ENCODE data around the gene TCF12.

Gene TCF12

GRCh38 chr15:57195326-57195725, 276.9 kb downstream of the TCF12 start:
- no peak overlapping the region for H3K9ac ChIP-seq (ENCODE audit: low read depth, low read length, poor library complexity, severe bottlenecking)
- H3K36me3 ChIP-seq (ENCODE audit: insufficient read depth, low read length): peaks cover 50% of the 10 kb centered on the region; the same call in 1 of the 2 replicates
- no peaks in the 10 kb centered on the region for H3K9me2 ChIP-seq (replicated peaks; ENCODE audit: low read depth, low read length)
- H3K4me1 ChIP-seq (ENCODE audit: insufficient read depth, low read length, poor library complexity, severe bottlenecking): no peaks in the 10 kb centered on the region
- H2AFZ ChIP-seq (ENCODE audit: low read length): no peak overlapping the region
- TF ChIP-seq CTCF (conservative IDR thresholded peaks at IDR 0.05; ENCODE audit: low read length) (no peak), EZH2phosphoT487 (IDR thresholded peaks at IDR 0.05; ENCODE audit: borderline replicate concordance) (no peak)
- H3K79me2 ChIP-seq (ENCODE audit: insufficient read depth, low read length): no peaks in the 10 kb centered on the region
- no peak overlapping the region for H3K4me2 ChIP-seq (ENCODE audit: low read depth, low read length, poor library complexity, severe bottlenecking)
- no peak overlapping the region for H3K4me3 ChIP-seq (ENCODE audit: low read length, poor library complexity, severe bottlenecking)
- H3K9me3 ChIP-seq (ENCODE audit: insufficient read depth, low read depth, low read length): no peaks in the 10 kb centered on the region
- no peaks in the 10 kb centered on the region for H3K27me3 ChIP-seq (ENCODE audit: insufficient read depth, low read length, poor library complexity, severe bottlenecking)
- no peaks in the 10 kb centered on the region for H3F3A ChIP-seq (ENCODE audit: low read depth)
- no peaks in the 10 kb centered on the region for H4K20me1 ChIP-seq (ENCODE audit: insufficient read depth, low read length, poor library complexity, severe bottlenecking)

GRCh38 chr15:57196865-57197264, 278.4 kb downstream of the TCF12 start:
- no peak overlapping the region for H2AFZ ChIP-seq (ENCODE audit: low read length)
- no peaks in the 10 kb centered on the region for H3K4me1 ChIP-seq (ENCODE audit: insufficient read depth, low read length, poor library complexity, severe bottlenecking)
- H3K36me3 ChIP-seq (ENCODE audit: insufficient read depth, low read length): peaks cover 50% of the 10 kb centered on the region; the same call in 1 of the 2 replicates
- H3K4me2 ChIP-seq (ENCODE audit: low read depth, low read length, poor library complexity, severe bottlenecking): no peak overlapping the region
- H3K4me3 ChIP-seq (ENCODE audit: low read length, poor library complexity, severe bottlenecking): no peak overlapping the region
- no peaks in the 10 kb centered on the region for H3K79me2 ChIP-seq (ENCODE audit: insufficient read depth, low read length)
- TF ChIP-seq CTCF (conservative IDR thresholded peaks at IDR 0.05; ENCODE audit: low read length) (no peak), EZH2phosphoT487 (IDR thresholded peaks at IDR 0.05; ENCODE audit: borderline replicate concordance) (no peak)
- no peaks in the 10 kb centered on the region for H3K27me3 ChIP-seq (ENCODE audit: insufficient read depth, low read length, poor library complexity, severe bottlenecking)
- H4K20me1 ChIP-seq (ENCODE audit: insufficient read depth, low read length, poor library complexity, severe bottlenecking): no peaks in the 10 kb centered on the region
- no peaks in the 10 kb centered on the region for H3K9me2 ChIP-seq (replicated peaks; ENCODE audit: low read depth, low read length)
- no peaks in the 10 kb centered on the region for H3K9me3 ChIP-seq (ENCODE audit: insufficient read depth, low read depth, low read length)
- H3F3A ChIP-seq (ENCODE audit: low read depth): no peaks in the 10 kb centered on the region
- no peak overlapping the region for H3K9ac ChIP-seq (ENCODE audit: low read depth, low read length, poor library complexity, severe bottlenecking)

- no peaks in the 10 kb centered on the region for H3K4me1 ChIP-seq (ENCODE audit: insufficient read depth, low read length, poor library complexity, severe bottlenecking)
- H2AFZ ChIP-seq (ENCODE audit: low read length): no peak overlapping the region
- TF ChIP-seq CTCF (conservative IDR thresholded peaks at IDR 0.05; ENCODE audit: low read length): no peak
- TF ChIP-seq EZH2phosphoT487 (IDR thresholded peaks at IDR 0.05; ENCODE audit: borderline replicate concordance): no peak
- H3K9me2 ChIP-seq (replicated peaks; ENCODE audit: low read depth, low read length): no peaks in the 10 kb centered on the region
- H3K27me3 ChIP-seq (ENCODE audit: insufficient read depth, low read length, poor library complexity, severe bottlenecking): no peaks in the 10 kb centered on the region
- no peak overlapping the region for H3K9ac ChIP-seq (ENCODE audit: low read depth, low read length, poor library complexity, severe bottlenecking)
- H3F3A ChIP-seq (ENCODE audit: low read depth): no peaks in the 10 kb centered on the region
- no peaks in the 10 kb centered on the region for H3K9me3 ChIP-seq (ENCODE audit: insufficient read depth, low read depth, low read length)
- no peak overlapping the region for H3K4me2 ChIP-seq (ENCODE audit: low read depth, low read length, poor library complexity, severe bottlenecking)
- no peaks in the 10 kb centered on the region for H4K20me1 ChIP-seq (ENCODE audit: insufficient read depth, low read length, poor library complexity, severe bottlenecking)
- no peaks in the 10 kb centered on the region for H3K79me2 ChIP-seq (ENCODE audit: insufficient read depth, low read length)
- no peak overlapping the region for H3K4me3 ChIP-seq (ENCODE audit: low read length, poor library complexity, severe bottlenecking)
- peaks cover 41% of the 10 kb centered on the region; the same call in 1 of the 2 replicates for H3K36me3 ChIP-seq (ENCODE audit: insufficient read depth, low read length)
Measured at GRCh38 chr15:57198131-57198530, 279.7 kb downstream of the TCF12 start.
